HCT116 (cell line): ENCODE data around the gene AP1M1. TPM values are rescaled to one million over a fixed set of nuclear protein-coding genes. Genes with fewer than 3 reads are reported as not detected.

Experiments used
- ATAC-seq: fragments of 200-7000 bp; cut with Tn5 transposase; 2 replicates; pipeline ENCODE4 v1.9.1; 2020; ENCODE audit warnings: mild to moderate bottlenecking, moderate library complexity
- BruUV-seq: library from RNA; stranded (reverse); fragments of 400-500 nt; replicated peaks from 2 replicates; lab custom pipeline; 2021; lab: Mats Ljungman, UMichigan
- CTCF ChIA-PET: fragments of 300-600 bp; sonication (Branson Sonifier 250); formaldehyde crosslinking; loops from one replicate; lab custom pipeline; 2021; ENCODE audit warnings: antibody characterized with exemption; lab: Charles Lee
- POLR2A ChIA-PET: fragments of 300-600, 350-600 bp; sonication (Branson Sonifier 250); formaldehyde crosslinking; loops from one replicate; lab custom pipeline; 2021; ENCODE audit warnings: antibody characterized with exemption; lab: Charles Lee
- RAD21 ChIA-PET, 2 experiments: fragments of 300-600 bp; sonication (Branson Sonifier 250); formaldehyde crosslinking; loops; one replicate each; lab custom pipeline; 2023; ENCODE audit warnings: low total read pairs in 2 of 2; ENCODE audit not compliant: uncharacterized antibody in 2 of 2, unreplicated experiment in 2 of 2, low non-redundant PET in 1 of 2; lab: Charles Lee
- DNase-seq: peaks from one replicate; pipeline ENCODE4 v3.0.0-alpha.2; 2010; ENCODE audit warnings: low read depth, low spot score
- H2AFZ ChIP-seq: fragments of 200-600 bp; shearing (Covaris generic), sonication (generic); 2 replicates; pipeline ENCODE4 v1.6.1; 2017; ENCODE audit warnings: low read depth, mixed run types, mixed read lengths, antibody characterized with exemption, low read length; ENCODE audit not compliant: poor library complexity, severe bottlenecking
- H3K27ac ChIP-seq: 2 replicates; pipeline ENCODE4 v1.5.1; 2012; ENCODE audit warnings: low read depth, low read length
- H3K27me3 ChIP-seq: fragments of 200-600 bp; sonication (generic); 2 replicates; pipeline ENCODE4 v1.6.1; 2016; ENCODE audit warnings: mixed run types, low read length, mixed read lengths; ENCODE audit not compliant: insufficient read depth
- H3K36me3 ChIP-seq, 2 experiments: fragments of 200-500 bp in 1 of 2; fragments of 200-600 bp in 1 of 2; sonication (Bioruptor generic) in 1 of 2; sonication (generic) in 1 of 2; 2 replicates each; pipeline versions ENCODE4 v1.5.1 to v1.6.1; 2014 to 2016; ENCODE audit warnings: low read length in 2 of 2, inconsistent platforms in 1 of 2, mixed read lengths in 1 of 2, mixed run types in 1 of 2; ENCODE audit not compliant: insufficient read depth in 2 of 2, control insufficient read depth in 1 of 2
- H3K4me1 ChIP-seq, 2 experiments: fragments of 200-600 bp in 1 of 2; sonication (generic) in 1 of 2; 2 replicates each; pipeline versions ENCODE4 v1.5.1 to v1.6.1; 2012 to 2017; ENCODE audit warnings: low read length in 2 of 2, inconsistent platforms in 1 of 2, mild to moderate bottlenecking in 1 of 2, mixed read lengths in 1 of 2, mixed run types in 1 of 2, moderate library complexity in 1 of 2; ENCODE audit not compliant: insufficient read depth in 2 of 2, control insufficient read depth in 1 of 2
- H3K4me2 ChIP-seq: fragments of 200-600 bp; sonication (generic); 2 replicates; pipeline ENCODE4 v1.6.1; 2017; ENCODE audit warnings: mixed run types, low read length, mixed read lengths
- H3K4me3 ChIP-seq, 2 experiments: fragments of 200-600 bp in 1 of 2; sonication (generic) in 1 of 2; replicated peaks in 1 of 2; 2 replicates each; pipeline ENCODE4 v1.5.1; 2011 to 2016; ENCODE audit warnings: low read length in 2 of 2, control low read depth in 1 of 2, low read depth in 1 of 2, mild to moderate bottlenecking in 1 of 2, mixed read lengths in 1 of 2, mixed run types in 1 of 2
- H3K79me2 ChIP-seq: fragments of 200-600 bp; sonication (generic); 2 replicates; pipeline ENCODE4 v1.6.1; 2017; ENCODE audit warnings: mild to moderate bottlenecking, mixed run types, low read length, moderate library complexity, mixed read lengths; ENCODE audit not compliant: insufficient read depth
- H3K9ac ChIP-seq: fragments of 200-600 bp; sonication (generic); 2 replicates; pipeline ENCODE4 v1.6.1; 2016; ENCODE audit warnings: low read length, mixed read lengths
- H3K9me2 ChIP-seq: fragments of 200-600 bp; sonication (generic), shearing (Covaris generic); 2 replicates; pipeline ENCODE4 v1.6.1; 2017; ENCODE audit warnings: mixed run types, mild to moderate bottlenecking, moderate library complexity; ENCODE audit not compliant: insufficient read depth
- H3K9me3 ChIP-seq, 2 experiments: fragments of 200-500 bp in 1 of 2; fragments of 200-600 bp in 1 of 2; sonication (Bioruptor generic) in 1 of 2; sonication (generic) in 1 of 2; 2 replicates each; pipeline ENCODE4 v1.6.1; 2014 to 2017; ENCODE audit warnings: low read length in 2 of 2, mixed read lengths in 2 of 2, inconsistent platforms in 1 of 2, low read depth in 1 of 2, mild to moderate bottlenecking in 1 of 2, mixed run types in 1 of 2, moderate library complexity in 1 of 2; ENCODE audit not compliant: control insufficient read depth in 1 of 2, insufficient read depth in 1 of 2
- H4K20me1 ChIP-seq: fragments of 200-600 bp; sonication (generic), shearing (Covaris generic); 2 replicates; pipeline ENCODE4 v1.6.1; 2017; ENCODE audit warnings: mixed run types, mild to moderate bottlenecking, moderate library complexity; ENCODE audit not compliant: insufficient read depth
- CBX3 ChIP-seq: IDR thresholded peaks from 2 replicates; pipeline ENCODE4 v1.6.1; 2012; ENCODE audit warnings: low read depth
- EZH2 ChIP-seq: fragments of 200-600 bp; sonication (generic); IDR thresholded peaks from 2 replicates; pipeline ENCODE4 v1.6.1; 2017; ENCODE audit warnings: antibody characterized with exemption, mixed run types
- EZH2phosphoT487 ChIP-seq: fragments of 200-600 bp; IDR thresholded peaks from 2 replicates; pipeline ENCODE4 v1.6.1; 2018; ENCODE audit warnings: antibody characterized with exemption, borderline replicate concordance
- FOSL1 ChIP-seq: IDR thresholded peaks from 2 replicates; pipeline ENCODE4 v1.6.1; 2012; ENCODE audit warnings: low read depth
- JUND ChIP-seq: IDR thresholded peaks from 2 replicates; pipeline ENCODE4 v1.6.1; 2012
- POLR2AphosphoS5 ChIP-seq: IDR thresholded peaks from 2 replicates; pipeline ENCODE4 v1.6.1; 2011; ENCODE audit warnings: mild to moderate bottlenecking, low read depth, low read length, moderate library complexity
- RAD21 ChIP-seq: IDR thresholded peaks from 2 replicates; pipeline ENCODE4 v1.6.1; 2012; ENCODE audit warnings: low read depth, mild to moderate bottlenecking
- SP1 ChIP-seq: IDR thresholded peaks from 2 replicates; pipeline ENCODE4 v1.6.1; 2012; ENCODE audit warnings: low read depth
- SRF ChIP-seq: IDR thresholded peaks from 2 replicates; pipeline ENCODE4 v1.6.1; 2012; ENCODE audit warnings: low read depth
- TCF7L2 ChIP-seq: IDR thresholded peaks from 2 replicates; pipeline ENCODE4 v1.7.0; 2011; ENCODE audit warnings: borderline replicate concordance, inconsistent platforms; ENCODE audit not compliant: insufficient read depth, insufficient read length; ENCODE audit errors: extremely low read depth
- YY1 ChIP-seq: IDR thresholded peaks from 2 replicates; pipeline ENCODE4 v1.6.1; 2011; ENCODE audit warnings: low read length, low read depth, moderate library complexity, mild to moderate bottlenecking; ENCODE audit not compliant: insufficient replicate concordance; ENCODE audit errors: extremely low read depth
- intact Hi-C: fragments of 100-400 bp; cut with micrococcal nuclease; formaldehyde crosslinking; loops from 2 replicates; pipeline ENCODE4 v1.10.0; 2022
- total RNA-seq: library from RNA; stranded (reverse); gene quantifications from one replicate; pipeline ENCODE4 v1.2.1, GENCODE V29; 2021; ENCODE audit not compliant: unreplicated experiment
- TF ChIP-seq, protein P1 (sequence below): IDR thresholded peaks from 2 replicates; pipeline ENCODE4 v1.6.1; 2012
- TF ChIP-seq, protein P2 (sequence below): IDR thresholded peaks from 2 replicates; pipeline ENCODE4 v1.6.1; 2011; ENCODE audit warnings: mild to moderate bottlenecking, low read length, moderate library complexity; ENCODE audit not compliant: insufficient replicate concordance; ENCODE audit errors: extremely low read depth
- TF ChIP-seq, protein P3 (sequence below): IDR thresholded peaks from 2 replicates; pipeline ENCODE4 v1.6.1; 2012; ENCODE audit warnings: low read depth
- TF ChIP-seq, protein P4 (sequence below): IDR thresholded peaks from 2 replicates; pipeline ENCODE4 v1.6.1; 2012

AP1M1 gene
- total RNA-seq, 1 experiment from 2014 or later = 50.0 TPM

DNA sequence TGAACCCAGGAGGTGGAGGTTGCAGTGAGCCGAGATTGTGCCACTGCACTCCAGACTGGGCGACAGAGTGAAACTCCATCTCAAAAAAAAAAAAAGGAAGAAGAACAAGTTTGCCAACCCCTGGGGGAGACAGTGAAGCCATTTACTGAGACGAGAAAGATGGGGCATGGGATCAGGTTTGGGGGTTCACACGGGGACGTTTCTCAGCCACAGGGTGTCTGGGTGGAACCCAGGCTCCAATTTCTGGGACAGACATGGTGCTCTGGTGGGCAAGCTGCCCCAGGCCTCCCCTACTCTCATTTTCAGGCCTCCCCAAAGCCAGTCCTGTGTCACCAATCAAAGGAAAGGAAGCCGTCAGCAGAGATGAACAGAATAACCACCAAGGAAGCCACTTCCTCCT is 40.8 kb upstream of the AP1M1 start:
- Histone ChIP-seq H3K27ac (no peak overlapping the region), H3K9me3 (no peaks in the 10 kb centered on the region), H3K4me3 (no peak overlapping the region), H3K9ac (no peak overlapping the region), H3K4me2 (no peak overlapping the region), H3K27me3 (no peaks in the 10 kb centered on the region), H3K79me2 (no peaks in the 10 kb centered on the region), H3K36me3 (peaks cover 18 to 24% of the 10 kb centered on the region in 2 experiments), H2AFZ (no peak overlapping the region), H3K9me2 (no peaks in the 10 kb centered on the region), H4K20me1 (no peaks in the 10 kb centered on the region), H3K4me1 (peaks cover 21 to 47% of the 10 kb centered on the region in 2 experiments)
- no TSS peak for BruUV-seq
- ChIA-PET RAD21 (no interaction called here), POLR2A (interaction anchor here (1.5 kb wide), 1 partner anchor 13 kb away, joined by 6 read pairs; the partner anchor contains the start of gene HSH2D), CTCF (no interaction called here)
- no peak for DNase-seq
- TF ChIP-seq SP1 (no peak), EZH2 (no peak), JUND (no peak), POLR2AphosphoS5 (no peak), EZH2phosphoT487 (no peak), YY1 (no peak), FOSL1 (no peak), SRF (no peak), RAD21 (no peak), TCF7L2 (no peak), CBX3 (no peak)
- TF ChIP-seq, protein P1, sequence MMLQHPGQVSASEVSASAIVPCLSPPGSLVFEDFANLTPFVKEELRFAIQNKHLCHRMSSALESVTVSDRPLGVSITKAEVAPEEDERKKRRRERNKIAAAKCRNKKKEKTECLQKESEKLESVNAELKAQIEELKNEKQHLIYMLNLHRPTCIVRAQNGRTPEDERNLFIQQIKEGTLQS = no peak
- TF ChIP-seq, protein P2, sequence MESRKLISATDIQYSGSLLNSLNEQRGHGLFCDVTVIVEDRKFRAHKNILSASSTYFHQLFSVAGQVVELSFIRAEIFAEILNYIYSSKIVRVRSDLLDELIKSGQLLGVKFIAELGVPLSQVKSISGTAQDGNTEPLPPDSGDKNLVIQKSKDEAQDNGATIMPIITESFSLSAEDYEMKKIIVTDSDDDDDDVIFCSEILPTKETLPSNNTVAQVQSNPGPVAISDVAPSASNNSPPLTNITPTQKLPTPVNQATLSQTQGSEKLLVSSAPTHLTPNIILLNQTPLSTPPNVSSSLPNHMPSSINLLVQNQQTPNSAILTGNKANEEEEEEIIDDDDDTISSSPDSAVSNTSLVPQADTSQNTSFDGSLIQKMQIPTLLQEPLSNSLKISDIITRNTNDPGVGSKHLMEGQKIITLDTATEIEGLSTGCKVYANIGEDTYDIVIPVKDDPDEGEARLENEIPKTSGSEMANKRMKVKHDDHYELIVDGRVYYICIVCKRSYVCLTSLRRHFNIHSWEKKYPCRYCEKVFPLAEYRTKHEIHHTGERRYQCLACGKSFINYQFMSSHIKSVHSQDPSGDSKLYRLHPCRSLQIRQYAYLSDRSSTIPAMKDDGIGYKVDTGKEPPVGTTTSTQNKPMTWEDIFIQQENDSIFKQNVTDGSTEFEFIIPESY = no peak
- TF ChIP-seq, protein P3, sequence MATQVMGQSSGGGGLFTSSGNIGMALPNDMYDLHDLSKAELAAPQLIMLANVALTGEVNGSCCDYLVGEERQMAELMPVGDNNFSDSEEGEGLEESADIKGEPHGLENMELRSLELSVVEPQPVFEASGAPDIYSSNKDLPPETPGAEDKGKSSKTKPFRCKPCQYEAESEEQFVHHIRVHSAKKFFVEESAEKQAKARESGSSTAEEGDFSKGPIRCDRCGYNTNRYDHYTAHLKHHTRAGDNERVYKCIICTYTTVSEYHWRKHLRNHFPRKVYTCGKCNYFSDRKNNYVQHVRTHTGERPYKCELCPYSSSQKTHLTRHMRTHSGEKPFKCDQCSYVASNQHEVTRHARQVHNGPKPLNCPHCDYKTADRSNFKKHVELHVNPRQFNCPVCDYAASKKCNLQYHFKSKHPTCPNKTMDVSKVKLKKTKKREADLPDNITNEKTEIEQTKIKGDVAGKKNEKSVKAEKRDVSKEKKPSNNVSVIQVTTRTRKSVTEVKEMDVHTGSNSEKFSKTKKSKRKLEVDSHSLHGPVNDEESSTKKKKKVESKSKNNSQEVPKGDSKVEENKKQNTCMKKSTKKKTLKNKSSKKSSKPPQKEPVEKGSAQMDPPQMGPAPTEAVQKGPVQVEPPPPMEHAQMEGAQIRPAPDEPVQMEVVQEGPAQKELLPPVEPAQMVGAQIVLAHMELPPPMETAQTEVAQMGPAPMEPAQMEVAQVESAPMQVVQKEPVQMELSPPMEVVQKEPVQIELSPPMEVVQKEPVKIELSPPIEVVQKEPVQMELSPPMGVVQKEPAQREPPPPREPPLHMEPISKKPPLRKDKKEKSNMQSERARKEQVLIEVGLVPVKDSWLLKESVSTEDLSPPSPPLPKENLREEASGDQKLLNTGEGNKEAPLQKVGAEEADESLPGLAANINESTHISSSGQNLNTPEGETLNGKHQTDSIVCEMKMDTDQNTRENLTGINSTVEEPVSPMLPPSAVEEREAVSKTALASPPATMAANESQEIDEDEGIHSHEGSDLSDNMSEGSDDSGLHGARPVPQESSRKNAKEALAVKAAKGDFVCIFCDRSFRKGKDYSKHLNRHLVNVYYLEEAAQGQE = no peak
- TF ChIP-seq, protein P4, sequence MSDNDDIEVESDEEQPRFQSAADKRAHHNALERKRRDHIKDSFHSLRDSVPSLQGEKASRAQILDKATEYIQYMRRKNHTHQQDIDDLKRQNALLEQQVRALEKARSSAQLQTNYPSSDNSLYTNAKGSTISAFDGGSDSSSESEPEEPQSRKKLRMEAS = no peak
- no peak for ATAC-seq
- intact Hi-C loops = no loop called here
